Breast epithelium (tissue), 3 donors: ENCODE measurements around the gene OAS1.

Source experiments
- POLR2A ChIP-seq: fragments of 450-650 bp; IDR thresholded peaks from one replicate; pipeline ENCODE4 v1.6.1; 2016; ENCODE audit warnings: antibody characterized with exemption, mild to moderate bottlenecking, moderate library complexity
- POLR2AphosphoS5 ChIP-seq, 3 donors: sonication (generic); formaldehyde crosslinking; IDR thresholded peaks; one replicate each; pipeline ENCODE4 v1.6.1; 2017; ENCODE audit warnings: antibody characterized with exemption in 3 of 3

DNA sequence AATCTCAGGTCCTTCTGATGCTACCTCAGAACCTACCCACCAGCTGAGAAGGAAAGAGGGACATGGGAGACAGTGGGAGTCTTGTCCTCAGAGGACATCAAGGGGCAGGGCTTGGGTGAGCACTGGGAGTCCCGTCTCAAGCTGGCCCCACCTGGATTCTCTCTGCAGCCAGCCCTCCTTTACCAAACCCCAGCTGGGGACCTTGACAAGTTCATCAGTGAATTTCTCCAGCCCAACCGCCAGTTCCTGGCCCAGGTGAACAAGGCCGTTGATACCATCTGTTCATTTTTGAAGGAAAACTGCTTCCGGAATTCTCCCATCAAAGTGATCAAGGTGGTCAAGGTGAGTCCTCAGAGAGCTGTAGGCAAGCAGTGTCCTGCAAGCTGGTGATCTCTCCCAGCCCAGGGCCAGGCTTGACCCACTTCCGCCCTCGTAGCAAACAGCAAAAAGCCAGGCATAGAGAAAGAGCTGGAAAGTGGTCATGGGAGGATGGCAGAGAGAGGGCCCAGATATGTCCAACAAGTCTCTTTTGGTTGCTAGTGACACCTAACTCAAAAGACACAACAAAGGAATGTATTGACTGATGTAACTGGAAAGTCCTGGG, 57.4 kb downstream of the OAS1 start:
- TF ChIP-seq POLR2A (no peak), POLR2AphosphoS5 (IDR thresholded peaks at IDR 0.05) (no peak)
